Measurements from ENCODE around the gene RAF1.

DNA sequence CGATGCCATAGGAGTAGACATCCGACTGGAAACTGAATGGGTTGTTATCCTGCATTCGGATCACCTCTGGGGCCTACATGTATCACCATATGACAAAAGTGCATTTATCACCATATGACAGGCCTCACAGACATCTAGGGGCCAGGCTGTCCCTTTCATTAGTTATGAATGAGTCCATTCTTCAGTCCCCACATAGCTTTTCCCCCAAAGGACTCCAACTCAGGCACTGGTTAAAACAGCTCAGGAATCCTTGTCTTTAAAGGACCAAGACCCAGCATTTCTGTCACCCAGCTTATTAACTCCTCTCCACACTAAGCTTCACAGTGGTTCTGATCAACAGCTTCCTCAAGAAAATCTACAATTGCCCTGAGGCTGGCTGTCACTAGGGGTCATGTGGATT lies 78.7 kb downstream of the RAF1 start:
- TF ChIP-seq POLR2AphosphoS5 (IDR thresholded peaks at IDR 0.05; ENCODE audit: borderline replicate concordance, low read depth, low read length) (no peak; the same call in 1 of the 2 replicates), EZH2 (IDR thresholded peaks at IDR 0.05) (no peak), FOXP2 (optimal IDR thresholded peaks at IDR 0.05; ENCODE audit: control extremely low read depth, extremely low read length, insufficient read depth) (no peak)

Data from SK-N-MC (cell line).